ENCODE data around the gene SLC66A2.

SLC66A2 gene

GRCh38 chr18:79952456-79952995 is 1.1 kb upstream of the SLC66A2 start:
- DNase-seq (ENCODE audit: low spot score) (no peak), FAIRE-seq (no peak)

GRCh38 chr18:79950515-79951341 is 725 bp downstream of the SLC66A2 start:
- DNase-seq (ENCODE audit: low spot score) (no peak), FAIRE-seq (no peak)

GRCh38 chr18:79949697-79950487 is 1.6 kb downstream of the SLC66A2 start:
- no peak for FAIRE-seq
- DNase-seq (ENCODE audit: low spot score): no peak

GRCh38 chr18:79948719-79949411 is 2.6 kb downstream of the SLC66A2 start:
- DNase-seq (ENCODE audit: low spot score): no peak
- FAIRE-seq: no peak

- DNase-seq (ENCODE audit: low spot score) (no peak), FAIRE-seq (no peak)
These were observed 3.4 kb downstream of the SLC66A2 start for GRCh38 chr18:79947881-79948610.

GRCh38 chr18:79947054-79947755 is 4.2 kb downstream of the SLC66A2 start:
- FAIRE-seq (no peak), DNase-seq (ENCODE audit: low spot score) (no peak)

GRCh38 chr18:79945118-79946042 is 6.1 kb downstream of the SLC66A2 start:
- DNase-seq (ENCODE audit: low spot score): no peak
- FAIRE-seq: no peak

GRCh38 chr18:79944746-79945117 is 6.7 kb downstream of the SLC66A2 start:
- DNase-seq (ENCODE audit: low spot score) (no peak), FAIRE-seq (no peak)

- no peak for DNase-seq (ENCODE audit: low spot score)
- FAIRE-seq: no peak
These were observed 7.2 kb downstream of the SLC66A2 start for GRCh38 chr18:79944126-79944731.

- FAIRE-seq (no peak), DNase-seq (ENCODE audit: low spot score) (no peak)
These were observed 7.8 kb downstream of the SLC66A2 start for GRCh38 chr18:79943608-79944125.

GRCh38 chr18:79942786-79943607 is 8.5 kb downstream of the SLC66A2 start:
- no peak for DNase-seq (ENCODE audit: low spot score)
- no peak for FAIRE-seq

- DNase-seq (ENCODE audit: low spot score): no peak
- no peak for FAIRE-seq
These were observed 9.2 kb downstream of the SLC66A2 start for GRCh38 chr18:79942211-79942610.

GRCh38 chr18:79941473-79942119 is 9.9 kb downstream of the SLC66A2 start:
- FAIRE-seq: no peak
- no peak for DNase-seq (ENCODE audit: low spot score)

- DNase-seq (ENCODE audit: low spot score) (no peak), FAIRE-seq (no peak)
These were observed 10.5 kb downstream of the SLC66A2 start for GRCh38 chr18:79940814-79941472.

- no peak for FAIRE-seq
- no peak for DNase-seq (ENCODE audit: low spot score)
These were observed 11.2 kb downstream of the SLC66A2 start for GRCh38 chr18:79940126-79940813.

GRCh38 chr18:79939096-79939495 is 12.4 kb downstream of the SLC66A2 start:
- FAIRE-seq: no peak
- no peak for DNase-seq (ENCODE audit: low spot score)

Data from RCC 7860 (cell line).